Measurements from ENCODE around the gene TMC3. TPM values are rescaled to one million over a fixed set of nuclear protein-coding genes. Genes with fewer than 3 reads are reported as not detected.

Gene TMC3
- polyA plus RNA-seq, 5 donors: 0.13 to 0.26 (median 0.22) TPM

DNA sequence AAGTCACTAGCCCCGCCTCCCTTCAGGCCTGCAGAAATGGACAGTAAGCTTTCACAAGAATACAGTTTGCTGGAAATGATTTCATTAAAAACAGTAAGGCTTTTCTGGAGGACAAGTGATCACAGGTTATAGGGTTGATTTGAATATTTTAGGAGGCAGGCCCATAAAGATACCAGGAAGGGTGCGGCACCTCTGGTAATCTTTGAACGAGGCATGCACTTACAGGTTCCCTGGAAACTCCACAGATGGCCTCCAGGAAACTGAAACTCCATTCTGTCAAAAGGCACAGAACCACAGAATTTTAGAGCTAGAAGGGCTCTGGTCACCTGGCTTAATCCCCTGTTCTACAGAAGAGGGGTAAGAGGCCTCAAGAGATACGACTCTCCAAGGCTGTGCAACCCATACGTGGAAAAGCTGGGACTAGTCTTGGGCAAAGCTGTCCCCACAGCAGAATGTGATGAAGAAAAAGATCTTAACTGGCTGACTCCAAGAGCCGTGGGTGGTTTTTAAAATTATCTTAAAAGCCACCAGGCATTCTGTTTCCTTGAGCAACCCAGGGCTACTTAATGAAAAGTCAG lies 51.2 kb downstream of the TMC3 start:
- DNase-seq: no peak

DNA sequence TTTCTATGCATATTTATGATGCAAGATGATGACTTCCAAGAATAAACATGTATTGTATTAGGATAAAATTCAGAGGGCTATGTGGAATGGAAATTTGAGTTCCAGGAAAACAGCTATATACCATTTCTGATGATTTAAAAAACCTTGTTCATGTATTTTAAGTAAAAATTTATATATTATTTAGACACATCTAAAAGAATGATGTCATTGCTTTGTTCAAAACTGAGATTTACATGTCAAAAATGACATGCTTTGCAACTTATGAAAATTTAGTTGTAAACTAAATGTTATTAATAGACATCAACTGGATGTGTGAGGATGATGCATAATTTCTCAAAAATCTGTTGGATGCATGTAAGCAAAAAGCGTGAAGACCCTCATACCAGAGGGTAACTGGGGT lies 52.3 kb downstream of the TMC3 start:
- no peak for DNase-seq

DNA sequence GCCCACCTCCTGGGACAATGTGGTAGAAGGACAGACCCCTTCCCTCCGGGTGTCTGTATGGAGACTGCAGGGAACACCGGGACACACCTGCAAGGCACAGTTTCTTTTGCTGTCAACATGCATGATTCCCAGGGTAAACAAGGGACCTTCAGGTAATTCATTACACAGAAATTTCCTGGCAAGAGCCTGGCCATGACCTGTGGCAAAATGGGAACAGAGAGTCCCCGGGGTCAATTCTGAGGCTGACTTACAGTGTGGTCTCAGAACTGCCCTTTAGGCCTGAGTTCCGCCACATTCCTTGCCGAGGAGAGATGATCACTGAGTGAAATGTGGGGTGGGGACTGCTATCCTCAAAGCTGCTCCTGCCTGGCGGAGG lies 56.4 kb downstream of the TMC3 start:
- DNase-seq: no peak

DNA sequence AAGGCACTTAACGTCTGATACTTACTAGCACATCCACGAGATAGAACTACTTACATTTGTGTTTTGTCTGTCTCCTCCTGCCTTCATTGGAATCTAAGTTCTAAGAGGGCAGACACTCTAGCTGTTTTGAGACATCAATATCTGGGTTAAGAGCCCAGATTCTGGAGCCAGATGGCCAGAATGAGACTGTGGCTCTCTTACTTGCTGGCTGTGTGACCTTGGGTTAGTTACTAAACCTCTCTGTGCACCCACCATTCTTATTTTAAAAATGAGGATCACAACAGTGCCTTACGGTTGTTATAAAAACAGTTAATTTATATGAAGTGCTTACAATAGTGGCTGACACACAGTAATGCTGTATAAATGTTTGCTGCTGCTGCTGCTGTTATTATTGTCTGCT lies 57.7 kb downstream of the TMC3 start:
- DNase-seq: no peak

DNA sequence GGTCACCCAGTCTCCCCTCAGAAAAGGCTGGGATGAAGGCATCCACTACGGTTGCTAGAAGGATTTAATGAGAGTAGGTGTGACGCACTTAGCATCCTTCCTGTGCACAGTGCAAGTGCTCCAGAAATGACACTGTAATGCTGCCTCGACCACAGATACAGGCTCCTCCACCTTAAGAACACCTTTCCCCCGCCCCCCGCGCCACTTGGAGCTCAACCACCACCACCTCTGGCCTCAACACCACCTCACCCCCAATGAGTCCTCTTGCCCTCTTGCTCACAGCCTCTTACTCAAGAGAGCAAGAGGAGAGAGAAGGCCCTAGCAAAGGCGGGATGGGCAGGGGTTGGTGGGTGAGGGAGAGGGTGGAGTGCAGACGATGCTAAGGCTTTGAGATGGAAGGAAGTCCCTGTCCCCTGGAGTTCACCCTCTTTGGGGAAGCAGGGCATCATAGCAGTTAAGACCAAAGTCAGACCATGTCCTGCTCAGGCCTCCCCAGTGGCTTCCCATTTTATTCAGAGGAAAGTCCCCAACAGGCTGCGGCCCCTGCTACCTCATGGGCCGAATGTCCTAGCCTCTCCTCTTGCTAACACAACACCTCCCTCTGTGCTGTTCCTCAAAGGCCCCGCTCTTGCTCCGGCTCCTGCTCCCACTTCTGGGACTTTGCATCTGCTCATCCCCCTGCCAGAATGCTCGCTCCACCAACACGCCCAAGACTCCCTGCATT lies 58.4 kb downstream of the TMC3 start:
- no peak for DNase-seq

DNA sequence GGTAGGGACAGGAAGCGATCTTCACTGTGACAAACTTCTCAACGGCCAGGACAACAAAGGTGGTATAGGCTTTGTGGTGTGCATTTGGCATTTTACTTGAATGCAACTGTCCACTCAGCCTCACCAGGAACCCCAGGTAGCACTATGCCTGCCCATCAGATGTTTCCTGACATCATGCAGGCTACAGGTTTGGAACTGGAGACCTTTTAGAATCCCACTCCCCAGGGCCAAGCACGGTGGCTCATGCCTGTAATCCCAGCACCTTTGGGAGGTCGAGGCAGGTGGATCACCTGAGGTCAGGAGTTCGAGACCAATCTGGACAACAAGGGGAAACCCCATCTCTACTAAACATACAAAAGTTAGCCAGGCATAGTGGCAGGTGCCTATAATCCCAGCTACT lies 59.6 kb downstream of the TMC3 start:
- no peak for DNase-seq

DNA sequence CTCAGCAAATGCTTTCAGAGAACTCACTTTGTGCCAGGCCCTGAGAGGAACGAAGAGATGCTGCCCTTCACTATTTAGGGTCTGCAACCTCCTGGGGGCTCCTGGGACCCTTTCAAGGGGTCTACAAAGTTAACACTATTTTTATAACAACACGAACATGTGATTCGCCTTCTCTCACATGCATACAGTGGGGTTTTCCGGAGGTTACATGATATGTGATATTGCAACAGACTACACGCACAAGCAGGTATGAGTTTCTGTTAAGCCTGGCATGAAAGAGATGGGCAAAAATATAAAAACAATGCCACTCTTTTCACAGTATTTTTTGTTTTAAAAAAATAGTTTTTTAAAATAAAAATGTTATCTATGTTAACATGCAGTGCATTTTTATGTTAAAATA lies 60.3 kb downstream of the TMC3 start:
- no peak for DNase-seq

DNA sequence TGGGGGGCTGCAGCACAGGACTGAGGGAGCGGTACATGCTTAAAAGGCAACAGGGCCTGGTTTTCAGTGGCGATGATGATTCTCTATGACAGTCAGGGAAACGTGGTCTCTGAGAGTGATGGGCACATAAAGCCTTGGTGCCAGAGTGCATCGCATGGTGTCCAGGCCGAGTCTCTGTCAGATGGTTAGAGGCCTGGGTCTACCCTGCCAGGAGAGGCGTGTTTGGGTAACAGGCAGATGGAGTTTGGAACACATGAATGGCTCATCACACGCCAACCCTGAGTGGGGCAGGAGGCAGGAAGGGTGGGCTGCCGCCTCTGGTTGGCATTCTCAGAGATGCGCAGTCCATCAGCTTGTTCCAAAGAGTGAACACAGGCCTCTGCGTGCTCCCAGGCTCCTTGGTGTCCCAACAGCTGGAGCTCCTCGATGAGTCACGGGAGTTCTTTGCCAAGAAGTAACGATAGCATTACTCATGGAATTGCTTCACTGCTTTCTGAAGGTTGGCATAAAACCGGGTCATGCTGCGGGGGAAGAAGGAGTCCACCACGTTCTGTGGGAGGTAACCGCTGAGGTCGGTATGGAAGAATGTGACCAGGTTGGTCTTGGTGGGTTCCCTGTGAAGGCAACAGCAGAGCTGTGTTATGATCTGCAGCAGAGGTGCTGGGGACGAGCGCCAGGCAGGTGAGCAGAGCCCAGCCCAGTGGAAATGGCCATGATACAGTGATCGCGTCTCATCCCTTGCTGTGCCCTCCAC lies 61.0 kb downstream of the TMC3 start:
- peak; percentile 63 to 79 for DNase-seq

DNA sequence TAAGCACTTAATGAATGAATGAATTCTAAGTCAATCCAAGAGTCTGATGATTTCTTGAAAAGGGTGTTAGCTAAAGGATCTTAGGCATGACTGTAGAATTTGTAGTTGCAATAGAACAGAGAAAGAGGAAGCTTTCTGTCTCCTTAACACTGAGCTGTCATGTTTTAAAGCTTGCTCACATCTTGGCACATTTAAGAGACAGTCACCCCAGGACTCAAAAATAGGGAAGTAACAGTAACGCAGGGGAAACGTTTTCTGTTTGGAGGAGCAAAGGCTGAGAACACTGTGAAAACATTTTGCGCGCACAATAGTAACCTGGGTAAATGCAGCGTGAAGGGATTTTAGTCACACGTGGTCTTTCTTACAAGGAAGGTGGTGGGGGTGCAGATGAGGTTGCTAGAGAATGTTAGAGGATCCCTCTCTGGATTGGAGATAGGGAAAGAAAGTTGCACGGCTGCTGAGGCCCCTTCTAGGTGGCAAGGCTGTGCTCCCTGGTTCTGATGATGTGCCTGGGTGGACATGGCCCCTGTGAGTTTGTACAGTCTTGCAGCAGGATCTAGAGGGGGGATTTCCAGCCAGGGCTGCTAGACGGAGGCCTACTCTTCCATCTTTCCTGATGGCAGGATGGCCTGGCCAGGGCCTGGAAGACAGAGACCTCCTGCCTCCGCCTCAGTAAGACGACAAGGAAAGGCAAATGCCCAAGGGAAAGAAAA lies 62.1 kb downstream of the TMC3 start:
- DNase-seq: no peak

DNA sequence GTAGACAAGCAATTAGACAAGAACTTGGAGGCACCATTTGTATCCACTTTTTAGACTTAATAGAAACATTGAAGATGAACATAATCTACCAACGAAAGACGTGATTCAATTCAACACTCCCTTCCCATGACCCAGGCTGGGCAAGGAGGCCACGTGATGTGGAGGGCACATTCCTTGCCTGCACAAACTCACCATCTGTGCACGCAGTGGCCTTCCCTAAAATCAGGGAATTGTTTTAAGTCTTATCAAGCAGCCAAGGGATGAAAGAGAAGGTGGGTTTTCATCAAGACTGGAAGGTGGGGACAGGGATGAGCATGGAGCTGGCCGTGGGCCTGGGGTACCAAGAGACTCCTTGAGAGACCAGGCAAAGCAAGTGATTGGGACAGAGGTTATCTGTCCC lies 63.5 kb downstream of the TMC3 start:
- no peak for DNase-seq

DNA sequence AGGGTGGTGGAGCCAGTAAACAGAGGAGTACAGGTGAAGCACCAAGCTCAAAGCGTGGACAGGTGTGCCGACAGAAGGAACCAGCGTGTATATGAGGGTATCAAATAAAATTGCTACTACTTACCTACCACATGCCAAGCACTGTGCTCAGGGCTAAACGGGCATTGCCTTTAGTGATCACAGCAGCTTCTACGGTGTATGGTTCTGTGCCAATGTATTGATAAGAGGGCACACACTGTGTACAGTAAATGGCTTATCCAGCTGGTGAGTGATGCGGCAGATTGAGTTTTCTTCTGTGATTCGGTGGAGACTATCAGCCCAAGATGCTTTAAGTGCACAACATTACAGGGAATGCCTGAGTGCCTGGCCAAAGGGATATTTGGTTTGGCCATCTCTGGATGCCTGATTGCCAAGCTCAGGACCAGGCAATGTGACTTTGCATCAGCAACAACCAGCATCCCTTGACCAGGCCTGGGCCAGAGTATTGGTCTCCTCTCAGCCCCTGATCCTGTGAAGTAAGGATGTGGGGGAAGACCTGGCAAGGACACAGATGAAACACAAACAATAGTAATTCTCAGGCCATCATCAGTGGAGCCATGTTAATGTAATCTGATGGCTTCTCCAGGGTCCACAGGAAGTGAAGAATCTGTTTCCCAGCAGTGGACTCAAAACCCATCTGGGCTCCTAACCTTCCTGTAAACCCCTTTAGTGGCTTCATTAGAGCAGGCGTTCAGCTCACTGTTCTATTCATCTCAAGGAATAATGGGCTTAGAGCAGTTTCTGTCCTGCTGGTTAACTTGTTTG lies 64.2 kb downstream of the TMC3 start:
- no peak for DNase-seq

DNA sequence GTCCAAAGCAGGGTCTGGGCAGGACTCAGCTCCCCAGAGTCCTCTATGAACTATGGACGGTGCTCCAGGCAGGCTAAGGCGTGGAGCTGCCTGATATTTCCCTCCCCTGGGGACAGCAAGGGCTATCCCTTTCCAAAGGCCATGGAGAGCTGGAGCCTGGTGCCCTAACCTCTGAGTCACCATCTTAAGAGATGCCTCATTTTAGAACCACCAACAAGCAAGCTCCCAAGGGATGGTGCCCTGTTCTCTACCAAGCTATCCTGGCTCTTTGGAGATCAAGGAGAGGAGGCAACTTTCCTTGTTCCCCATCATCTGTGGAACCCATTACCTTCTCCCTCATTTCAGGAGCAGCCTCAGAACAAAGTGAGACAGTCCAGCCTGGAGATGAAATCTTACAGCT lies 65.8 kb downstream of the TMC3 start:
- DNase-seq: no peak

DNA sequence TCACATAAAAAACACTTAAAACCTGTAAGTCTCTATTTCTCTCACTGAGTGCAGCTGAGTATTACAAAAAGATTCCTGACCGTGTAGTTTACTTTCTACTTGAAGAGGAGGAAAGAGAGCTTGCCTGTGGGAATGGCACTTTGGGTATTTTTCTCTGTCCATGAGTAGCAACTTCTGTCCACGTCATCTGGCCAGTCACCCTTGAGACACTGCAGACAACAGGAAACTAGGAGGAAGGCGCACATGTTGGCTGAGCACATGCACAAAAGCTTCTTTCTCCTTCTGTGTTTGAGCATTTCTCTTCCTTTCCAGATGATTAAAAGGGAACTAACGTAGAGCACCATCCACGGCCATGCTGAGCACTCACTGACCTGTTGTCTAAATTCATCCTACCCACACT lies 69.8 kb downstream of the TMC3 start:
- no peak for DNase-seq

DNA sequence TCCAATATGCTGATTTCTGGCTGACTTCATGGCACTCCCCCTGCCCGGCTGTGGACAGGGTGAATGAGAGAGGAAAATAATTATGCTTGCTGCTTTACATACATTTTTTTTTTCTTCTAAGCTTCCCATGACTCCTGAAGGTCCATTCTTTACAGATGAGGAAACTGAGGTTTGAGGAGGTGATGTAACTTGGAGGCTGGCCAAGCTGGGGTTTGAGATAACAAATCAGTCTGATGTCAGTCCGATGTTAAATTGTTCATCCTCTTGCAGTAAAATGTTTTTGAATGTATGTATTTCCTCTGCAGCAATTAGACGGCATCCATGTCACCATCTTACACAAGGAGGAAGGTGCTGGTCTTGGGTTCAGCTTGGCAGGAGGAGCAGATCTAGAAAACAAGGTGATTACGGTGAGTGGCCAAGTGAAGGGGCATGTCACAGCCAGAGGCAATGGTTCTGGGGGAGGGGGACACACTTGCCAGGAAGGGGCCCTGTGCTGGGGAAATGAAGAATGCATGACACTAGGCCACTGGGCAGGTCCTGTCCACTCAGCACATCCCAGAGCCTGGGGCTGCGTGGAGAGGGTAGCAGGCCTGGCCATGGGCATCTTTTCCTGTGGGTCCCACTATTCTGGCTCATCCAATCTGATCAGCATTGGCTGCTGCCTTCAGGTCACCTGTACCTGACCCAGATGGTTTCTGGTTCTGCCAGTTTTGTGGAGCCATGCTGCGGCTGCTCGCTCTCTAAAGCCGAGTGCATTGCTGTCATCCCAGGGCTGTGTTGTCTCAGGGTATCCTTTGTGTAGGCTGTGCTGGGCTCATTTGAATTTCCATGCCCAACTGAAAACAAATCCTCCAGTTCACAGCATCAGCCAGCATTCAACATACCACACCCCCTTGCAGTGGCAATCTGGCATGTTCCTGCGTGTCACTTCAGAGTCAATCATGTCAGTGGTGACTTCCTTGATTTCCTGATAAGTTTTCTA lies 70.5 kb downstream of the TMC3 start:
- no peak for DNase-seq

DNA sequence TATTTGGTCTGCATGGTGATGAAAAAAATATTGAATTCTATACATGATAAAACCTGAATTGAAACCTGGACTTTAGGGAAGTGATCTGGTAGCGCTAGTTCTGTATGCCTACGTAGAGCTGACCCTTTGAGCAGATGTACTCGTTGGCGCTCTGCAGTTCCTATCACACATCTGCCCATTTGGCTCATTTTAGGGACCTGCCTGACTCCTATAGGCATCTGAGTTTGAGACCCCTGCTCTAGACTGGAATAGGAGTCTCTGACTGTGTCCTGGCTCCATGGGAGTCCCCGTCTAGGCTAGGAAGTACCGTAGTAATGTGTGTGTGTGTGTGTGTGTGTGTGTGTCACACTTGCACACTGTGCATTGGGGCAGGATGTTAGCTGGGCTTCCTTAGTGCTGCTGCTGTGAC lies 71.3 kb downstream of the TMC3 start:
- no peak for DNase-seq

DNA sequence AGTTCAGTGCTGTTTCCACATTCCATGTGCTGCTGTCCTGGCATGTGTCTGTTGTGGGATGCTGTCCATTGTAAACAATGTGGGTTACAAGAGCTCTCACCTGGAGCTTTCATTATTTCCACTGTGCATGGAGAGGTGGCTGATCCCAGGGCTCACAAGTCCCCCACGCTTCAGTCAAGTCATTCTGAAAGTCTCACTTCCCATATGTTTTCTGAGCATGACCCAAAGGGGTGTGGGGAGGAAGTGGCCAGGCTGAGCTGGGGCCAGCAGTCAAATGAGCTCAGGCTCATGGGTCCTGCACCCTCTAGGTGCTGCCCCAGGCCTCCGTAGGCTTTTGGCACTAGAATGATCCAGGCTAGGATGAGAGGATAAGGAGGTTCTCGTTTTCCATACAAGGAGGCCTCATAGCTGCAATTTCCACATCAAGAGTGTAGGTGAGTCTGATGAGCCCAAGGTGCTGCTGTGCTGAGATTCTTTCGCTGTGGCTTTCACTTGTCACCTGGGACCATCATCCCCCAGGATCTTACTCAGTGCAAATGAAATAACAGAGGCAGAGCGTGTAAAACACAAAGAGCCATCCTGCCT lies 72.1 kb downstream of the TMC3 start:
- DNase-seq: no peak

DNA sequence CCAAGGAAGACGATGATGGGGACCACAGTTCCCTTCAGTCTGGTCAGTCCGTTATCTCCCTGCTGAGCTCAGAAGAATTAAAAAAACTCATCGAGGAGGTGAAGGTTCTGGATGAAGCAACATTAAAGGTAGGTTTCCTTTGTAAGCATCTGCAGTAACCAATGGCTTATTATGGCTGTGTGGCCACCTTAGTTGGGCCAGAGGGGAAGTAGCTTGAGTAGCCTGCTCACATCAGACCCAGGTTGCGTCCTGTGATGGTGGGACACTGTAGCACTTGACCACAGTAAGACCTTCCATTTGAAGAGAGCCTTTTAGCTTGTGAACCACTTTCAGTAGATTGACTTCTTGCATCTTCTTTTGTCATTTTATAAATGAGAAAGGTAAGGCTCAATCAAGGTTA lies 72.6 kb downstream of the TMC3 start:
- DNase-seq: no peak

DNA sequence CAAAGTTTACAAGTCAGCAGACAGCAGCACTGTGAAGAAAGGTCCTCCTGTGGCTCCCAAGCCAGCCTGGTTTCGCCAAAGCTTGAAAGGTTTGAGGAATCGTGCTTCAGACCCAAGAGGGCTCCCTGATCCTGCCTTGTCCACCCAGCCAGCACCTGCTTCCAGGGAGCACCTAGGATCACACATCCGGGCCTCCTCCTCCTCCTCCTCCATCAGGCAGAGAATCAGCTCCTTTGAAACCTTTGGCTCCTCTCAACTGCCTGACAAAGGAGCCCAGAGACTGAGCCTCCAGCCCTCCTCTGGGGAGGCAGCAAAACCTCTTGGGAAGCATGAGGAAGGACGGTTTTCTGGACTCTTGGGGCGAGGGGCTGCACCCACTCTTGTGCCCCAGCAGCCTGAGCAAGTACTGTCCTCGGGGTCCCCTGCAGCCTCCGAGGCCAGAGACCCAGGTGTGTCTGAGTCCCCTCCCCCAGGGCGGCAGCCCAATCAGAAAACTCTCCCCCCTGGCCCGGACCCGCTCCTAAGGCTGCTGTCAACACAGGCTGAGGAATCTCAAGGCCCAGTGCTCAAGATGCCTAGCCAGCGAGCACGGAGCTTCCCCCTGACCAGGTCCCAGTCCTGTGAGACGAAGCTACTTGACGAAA lies 74.3 kb downstream of the TMC3 start:
- no peak for DNase-seq

DNA sequence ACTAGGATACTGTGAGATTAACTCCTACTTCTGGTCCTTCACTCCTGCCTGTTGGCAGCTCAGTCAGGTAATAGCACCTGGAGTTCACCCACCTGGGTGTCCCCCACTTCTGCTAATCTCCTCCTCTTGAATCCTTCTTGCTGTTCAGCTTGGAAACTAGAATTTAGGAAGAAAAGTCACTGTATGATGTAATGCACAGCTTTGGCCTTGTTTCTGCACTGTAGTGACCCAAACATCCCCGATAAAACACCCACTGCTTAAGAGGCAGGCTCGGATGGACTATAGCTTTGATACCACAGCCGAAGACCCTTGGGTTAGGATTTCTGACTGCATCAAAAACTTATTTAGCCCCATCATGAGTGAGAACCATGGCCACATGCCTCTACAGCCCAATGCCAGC lies 74.9 kb downstream of the TMC3 start:
- no peak for DNase-seq

DNA sequence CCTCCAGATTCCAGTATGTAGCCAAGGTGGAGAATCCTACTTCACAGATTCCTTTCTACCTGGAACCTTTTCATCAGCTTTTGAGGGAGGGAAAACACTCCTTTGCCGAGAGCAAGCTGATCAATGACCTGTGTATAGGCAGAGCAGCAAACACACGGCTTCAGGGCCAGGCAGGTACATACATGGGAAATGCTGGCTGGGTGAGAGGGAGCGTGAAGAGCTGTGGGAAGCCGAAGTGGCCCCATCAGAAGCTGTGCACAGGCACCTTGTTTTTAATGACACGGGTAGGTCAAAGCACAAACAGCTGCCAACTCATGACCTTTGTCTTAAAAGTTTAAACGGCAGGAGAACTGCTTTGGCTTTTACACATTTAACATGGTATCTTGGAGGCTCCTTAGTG lies 75.4 kb downstream of the TMC3 start:
- DNase-seq: no peak
